ENCODE measurements around the gene ARL6.

The ARL6 gene

DNA sequence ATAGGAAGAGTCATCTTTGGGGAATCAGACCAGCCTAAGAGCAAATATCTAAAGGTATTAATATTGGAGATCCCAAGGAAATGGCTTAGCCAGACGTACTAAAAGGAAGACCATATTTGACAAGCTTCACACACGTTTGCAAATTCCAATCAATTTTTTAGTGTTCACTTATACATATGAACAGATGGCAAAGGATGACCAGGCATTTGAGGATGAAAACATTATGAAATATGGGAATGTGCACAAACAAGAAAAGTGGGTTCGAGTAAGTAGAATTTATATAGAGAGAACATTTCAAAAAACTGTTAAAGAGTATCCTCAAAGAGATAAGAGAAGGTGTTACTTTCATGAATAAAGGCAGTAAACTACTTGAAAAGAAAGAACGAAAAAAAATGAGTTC lies 31.4 kb downstream of the ARL6 start:
- no peaks in the 10 kb centered on the region for H3K4me1 Mint-ChIP-seq
- DNase-seq = no peak
- H3K9me3 Mint-ChIP-seq = no peaks in the 10 kb centered on the region
- CTCF ChIA-PET = interaction anchor here (0.6 to 4.5 kb wide), 4 partner anchors 172 to 226 kb away, joined by 3 to 84 read pairs (median 4); no protein-coding TSS in a partner anchor
- no peaks in the 10 kb centered on the region for H3K36me3 Mint-ChIP-seq
- no peak overlapping the region for H3K4me3 Mint-ChIP-seq
- no peak overlapping the region for H3K27ac Mint-ChIP-seq
- H3K27me3 Mint-ChIP-seq = no peaks in the 10 kb centered on the region

- Mint-ChIP-seq H3K4me3 (no peak overlapping the region), H3K27me3 (peaks cover 8% of the 10 kb centered on the region), H3K36me3 (no peaks in the 10 kb centered on the region), H3K9me3 (no peaks in the 10 kb centered on the region), H3K4me1 (no peaks in the 10 kb centered on the region), H3K27ac (no peak overlapping the region)
- CTCF ChIA-PET = interaction anchor here (0.6 to 2.2 kb wide), 4 partner anchors 8 to 234 kb away, joined by 3 to 5 read pairs (median 4); no protein-coding TSS in a partner anchor
- no peak for DNase-seq
Measured at GRCh38 chr3:97804471-97804870, 39.9 kb downstream of the ARL6 start.

GRCh38 chr3:97810779-97811390 lies 46.3 kb downstream of the ARL6 start:
- Mint-ChIP-seq H3K36me3 (no peaks in the 10 kb centered on the region), H3K27me3 (peaks cover 16% of the 10 kb centered on the region), H3K4me3 (no peak overlapping the region), H3K27ac (no peak overlapping the region), H3K9me3 (no peaks in the 10 kb centered on the region), H3K4me1 (peaks cover 11% of the 10 kb centered on the region)
- no peak for DNase-seq
- CTCF ChIA-PET = interaction anchor here (0.9 kb wide), 1 partner anchor 19 kb away, joined by 3 read pairs; no protein-coding TSS in a partner anchor

DNA sequence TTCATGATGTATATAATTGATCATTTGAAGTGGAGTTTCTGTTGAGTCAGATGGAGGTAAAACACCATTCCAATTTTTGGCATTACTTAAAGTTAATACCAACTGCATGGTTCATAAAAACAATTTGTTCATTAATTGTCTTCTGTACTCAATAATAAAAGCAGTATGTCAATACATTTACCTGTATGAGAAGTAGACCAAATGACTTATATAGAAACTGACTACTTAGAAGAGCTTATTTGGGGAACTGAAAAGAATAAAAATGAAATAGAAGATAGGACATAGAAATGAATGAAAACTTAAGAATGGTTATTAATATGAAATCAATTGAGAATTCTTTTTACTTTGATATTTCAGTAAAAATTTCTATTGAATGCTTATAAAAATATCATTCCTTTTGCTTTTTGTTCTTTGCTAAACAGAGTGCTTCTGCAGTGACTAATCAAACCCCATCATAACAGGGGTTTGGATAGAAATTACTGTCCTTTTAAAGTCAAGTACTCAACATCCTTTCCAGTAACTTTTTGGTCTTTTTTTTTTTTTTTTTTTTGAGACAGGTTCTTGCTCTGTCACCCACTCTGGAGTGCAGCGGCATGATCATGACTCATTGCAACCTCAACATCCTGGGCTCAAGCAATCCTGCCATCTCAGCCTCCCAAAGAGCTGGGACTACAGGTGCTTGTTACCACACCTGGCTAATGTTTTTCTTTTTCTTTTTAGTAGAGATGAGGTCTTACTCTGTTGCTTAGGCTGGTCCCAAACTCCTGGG lies 50.8 kb downstream of the ARL6 start:
- H3K9me3 Mint-ChIP-seq = no peaks in the 10 kb centered on the region
- peaks cover 19% of the 10 kb centered on the region for H3K4me1 Mint-ChIP-seq
- H3K27me3 Mint-ChIP-seq = peaks cover 5% of the 10 kb centered on the region
- no peaks in the 10 kb centered on the region for H3K36me3 Mint-ChIP-seq
- CTCF ChIA-PET = interaction anchor here (2.6 kb wide), 1 partner anchor 208 kb away, joined by 8 read pairs; no protein-coding TSS in a partner anchor
- peak overlapping the region; percentile 73 for H3K27ac Mint-ChIP-seq
- DNase-seq = peak; percentile 70
- H3K4me3 Mint-ChIP-seq = no peak overlapping the region

- Mint-ChIP-seq H3K27me3 (peaks cover 16% of the 10 kb centered on the region), H3K4me3 (no peak overlapping the region), H3K27ac (no peak overlapping the region), H3K9me3 (no peaks in the 10 kb centered on the region), H3K36me3 (no peaks in the 10 kb centered on the region), H3K4me1 (peaks cover 27% of the 10 kb centered on the region)
- CTCF ChIA-PET = interaction anchor here (2.6 kb wide), 1 partner anchor 206 kb away, joined by 8 read pairs; no protein-coding TSS in a partner anchor
- no peak for DNase-seq
Measured at GRCh38 chr3:97816811-97817210, 52.3 kb downstream of the ARL6 start.

DNA sequence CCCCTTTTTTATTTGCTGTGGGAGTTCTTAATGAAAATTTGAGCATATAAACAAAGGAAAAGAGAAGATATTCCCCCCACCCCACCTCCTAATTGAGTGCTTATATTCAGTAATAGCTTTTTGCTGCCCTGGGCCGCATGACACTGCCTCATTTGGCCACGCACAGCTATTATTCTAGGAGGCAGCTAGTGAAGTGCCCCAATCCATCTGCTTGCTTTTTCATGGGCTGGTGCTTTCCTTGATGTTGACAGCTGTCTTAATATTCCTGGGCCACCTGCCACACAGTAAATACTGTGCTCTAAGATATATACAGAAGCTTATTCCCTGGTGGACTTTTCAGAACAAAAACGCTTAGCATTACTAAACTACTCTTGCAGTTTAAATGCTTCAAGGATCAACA lies 53.4 kb downstream of the ARL6 start:
- CTCF ChIA-PET = no interaction called here
- no peak overlapping the region for H3K27ac Mint-ChIP-seq
- DNase-seq = no peak
- H3K4me1 Mint-ChIP-seq = peaks cover 34% of the 10 kb centered on the region
- peaks cover 2% of the 10 kb centered on the region for H3K36me3 Mint-ChIP-seq
- peaks cover 28% of the 10 kb centered on the region for H3K27me3 Mint-ChIP-seq
- H3K4me3 Mint-ChIP-seq = no peak overlapping the region
- no peaks in the 10 kb centered on the region for H3K9me3 Mint-ChIP-seq

DNA sequence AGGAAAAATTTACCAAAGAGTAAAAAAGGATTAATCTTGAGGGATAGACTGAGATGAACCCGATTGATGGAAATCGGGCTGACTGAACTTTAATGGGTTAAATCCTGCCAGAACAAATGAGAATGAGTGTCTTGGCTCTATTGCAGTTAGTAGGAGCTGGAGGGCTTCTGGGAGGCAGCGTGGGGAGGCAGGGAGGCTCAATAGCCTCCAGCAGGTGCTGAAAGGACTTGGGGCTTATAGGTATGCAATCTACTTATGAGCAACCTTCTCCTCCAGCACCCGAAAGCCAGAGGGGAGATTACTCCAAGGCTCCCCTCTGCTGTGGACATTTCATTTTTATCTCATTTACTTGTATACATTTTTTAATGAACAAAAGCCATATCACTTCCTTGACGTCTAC lies 56.2 kb downstream of the ARL6 start:
- peak overlapping the region; percentile 85 for H3K27ac Mint-ChIP-seq
- H3K4me3 Mint-ChIP-seq = peak overlapping the region; percentile 99
- H3K36me3 Mint-ChIP-seq = peaks cover 2% of the 10 kb centered on the region
- H3K27me3 Mint-ChIP-seq = peaks cover 39% of the 10 kb centered on the region
- DNase-seq = peak; percentile 20
- peaks cover 33% of the 10 kb centered on the region for H3K4me1 Mint-ChIP-seq
- CTCF ChIA-PET = interaction anchor here (0.5 to 4.0 kb wide), 8 partner anchors 24 to 217 kb away, joined by 3 to 22 read pairs (median 6); no protein-coding TSS in a partner anchor
- no peaks in the 10 kb centered on the region for H3K9me3 Mint-ChIP-seq

DNA sequence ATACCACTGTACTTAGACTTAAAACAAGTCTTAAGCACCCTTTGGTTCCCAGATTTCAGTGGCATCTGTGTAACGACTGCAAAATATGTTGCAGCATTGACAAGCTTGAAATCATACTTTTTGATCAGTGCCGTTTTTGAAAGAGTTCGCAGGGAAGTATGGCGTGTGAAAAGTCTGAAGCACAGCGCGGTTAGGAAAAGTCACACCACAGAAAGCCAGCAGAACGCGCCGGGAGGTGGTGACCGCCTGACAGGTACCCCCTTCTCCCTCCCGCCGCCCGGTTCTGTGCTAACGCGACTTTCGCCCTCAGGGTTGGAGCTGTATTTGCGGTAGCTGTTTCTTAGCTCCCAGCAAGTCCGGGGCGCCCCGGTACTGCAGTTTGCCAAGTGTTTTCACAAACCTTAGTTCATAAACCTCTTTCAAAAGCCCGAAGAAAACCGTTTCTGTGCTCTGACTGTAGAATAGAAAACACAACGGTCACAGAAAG lies 56.8 kb downstream of the ARL6 start:
- CTCF ChIA-PET = interaction anchor here (1.1 to 4.0 kb wide), 7 partner anchors 24 to 217 kb away, joined by 3 to 22 read pairs (median 7); no protein-coding TSS in a partner anchor
- H3K27ac Mint-ChIP-seq = peak overlapping the region; percentile 85
- peak overlapping the region; percentile 99 for H3K4me3 Mint-ChIP-seq
- no peaks in the 10 kb centered on the region for H3K9me3 Mint-ChIP-seq
- H3K4me1 Mint-ChIP-seq = peaks cover 28% of the 10 kb centered on the region
- peak; percentile 73 for DNase-seq
- H3K27me3 Mint-ChIP-seq = peaks cover 37% of the 10 kb centered on the region
- peaks cover 2% of the 10 kb centered on the region for H3K36me3 Mint-ChIP-seq

DNA sequence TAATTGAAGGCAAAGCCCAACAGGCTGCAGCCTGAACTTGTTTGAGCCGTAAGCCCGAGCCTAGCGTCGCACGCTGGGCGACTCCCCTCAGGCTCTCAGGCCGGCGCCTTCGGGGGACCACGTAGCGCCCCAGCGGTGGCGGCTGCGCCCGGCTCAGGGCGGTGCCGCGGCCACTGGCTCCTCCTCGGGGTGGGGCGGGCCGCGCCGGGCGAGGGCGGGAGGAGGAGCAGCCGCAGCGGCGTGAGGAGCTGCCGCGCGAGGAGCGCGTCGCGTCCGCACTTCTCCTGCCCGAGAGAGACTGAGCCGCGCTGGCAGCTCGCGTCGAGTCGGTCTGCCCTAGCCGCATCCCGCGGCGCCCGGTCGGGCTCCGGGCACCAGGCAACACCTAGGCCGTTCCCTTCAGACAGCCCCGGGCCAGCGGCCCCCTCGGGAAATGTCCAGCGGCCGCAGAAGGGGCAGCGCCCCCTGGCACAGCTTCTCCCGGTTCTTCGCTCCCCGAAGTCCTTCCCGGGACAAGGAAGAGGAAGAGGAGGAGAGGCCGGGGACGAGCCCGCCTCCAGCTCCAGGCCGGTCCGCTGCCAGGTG lies 57.3 kb downstream of the ARL6 start, which contains the start of gene CRYBG3:
Gene CRYBG3 (plus strand): TSS at position 238 of the 585 bp plus-strand sequence. CDS start 196 bp downstream, at position 434.
- Mint-ChIP-seq H3K4me1 (peaks cover 27% of the 10 kb centered on the region), H3K27me3 (peaks cover 38% of the 10 kb centered on the region), H3K4me3 (peak within 1 kb of the TSS; percentile 99), H3K36me3 (peaks cover 2% of the 10 kb centered on the region), H3K9me3 (no peaks in the 10 kb centered on the region), H3K27ac (peak within 1 kb of the TSS; percentile 85)
- DNase-seq = peak; percentile 88
- CTCF ChIA-PET = interaction anchor here (1.1 to 4.0 kb wide), 6 partner anchors 28 to 216 kb away, joined by 3 to 22 read pairs (median 8); no protein-coding TSS in a partner anchor

DNA sequence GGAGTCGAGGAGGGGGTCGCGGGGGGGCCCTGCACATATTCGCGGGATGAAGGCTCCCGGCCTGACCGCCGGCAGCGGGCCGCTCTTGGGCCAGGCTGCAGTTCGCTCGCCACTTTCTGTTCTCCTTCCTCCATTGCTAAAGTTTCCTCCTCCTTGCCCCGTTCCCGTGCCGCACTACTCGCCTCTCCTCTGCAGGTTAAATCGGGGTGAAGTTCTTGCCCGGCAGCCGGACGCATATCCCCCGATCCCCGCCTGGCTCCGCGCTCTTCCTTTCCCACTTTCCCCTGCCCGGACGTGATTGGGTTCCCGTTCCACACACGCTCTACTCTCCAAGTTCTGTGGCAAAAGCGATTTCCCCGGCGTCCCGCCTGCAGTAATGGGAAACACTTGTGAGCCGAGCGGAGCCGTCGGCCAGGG lies 57.8 kb downstream of the ARL6 start:
- peak overlapping the region; percentile 99 for H3K4me3 Mint-ChIP-seq
- H3K4me1 Mint-ChIP-seq = peaks cover 27% of the 10 kb centered on the region
- H3K9me3 Mint-ChIP-seq = no peaks in the 10 kb centered on the region
- peak; percentile 49 for DNase-seq
- H3K27me3 Mint-ChIP-seq = peaks cover 40% of the 10 kb centered on the region
- peaks cover 2% of the 10 kb centered on the region for H3K36me3 Mint-ChIP-seq
- CTCF ChIA-PET = interaction anchor here (1.8 to 4.0 kb wide), 4 partner anchors 28 to 216 kb away, joined by 7 to 22 read pairs (median 10); no protein-coding TSS in a partner anchor
- peak overlapping the region; percentile 85 for H3K27ac Mint-ChIP-seq

GRCh38 chr3:97823046-97824004 lies 58.8 kb downstream of the ARL6 start:
- Mint-ChIP-seq H3K27me3 (peaks cover 40% of the 10 kb centered on the region), H3K4me3 (peak overlapping the region; percentile 99), H3K4me1 (peaks cover 27% of the 10 kb centered on the region), H3K36me3 (peaks cover 2% of the 10 kb centered on the region), H3K27ac (no peak overlapping the region), H3K9me3 (no peaks in the 10 kb centered on the region)
- no peak for DNase-seq
- CTCF ChIA-PET = interaction anchor here (1.1 to 4.0 kb wide), 2 partner anchors 145 to 200 kb away, joined by 3 to 22 read pairs; no protein-coding TSS in a partner anchor

- CTCF ChIA-PET = no interaction called here
- DNase-seq = no peak
- peaks cover 2% of the 10 kb centered on the region for H3K36me3 Mint-ChIP-seq
- no peaks in the 10 kb centered on the region for H3K9me3 Mint-ChIP-seq
- H3K4me3 Mint-ChIP-seq = no peak overlapping the region
- peaks cover 26% of the 10 kb centered on the region for H3K4me1 Mint-ChIP-seq
- no peak overlapping the region for H3K27ac Mint-ChIP-seq
- H3K27me3 Mint-ChIP-seq = peaks cover 40% of the 10 kb centered on the region
Measured at GRCh38 chr3:97825101-97825500, 60.5 kb downstream of the ARL6 start.

Measured in activated naive CD4-positive, alpha-beta T cell treated with anti-CD3 and anti-CD28 coated beads, Interleukin-2, amount 10 ng/mL, durations not matched to agents 7 days and 5 days (primary cell).